ENCODE results near the gene POLR3F.

DNA sequence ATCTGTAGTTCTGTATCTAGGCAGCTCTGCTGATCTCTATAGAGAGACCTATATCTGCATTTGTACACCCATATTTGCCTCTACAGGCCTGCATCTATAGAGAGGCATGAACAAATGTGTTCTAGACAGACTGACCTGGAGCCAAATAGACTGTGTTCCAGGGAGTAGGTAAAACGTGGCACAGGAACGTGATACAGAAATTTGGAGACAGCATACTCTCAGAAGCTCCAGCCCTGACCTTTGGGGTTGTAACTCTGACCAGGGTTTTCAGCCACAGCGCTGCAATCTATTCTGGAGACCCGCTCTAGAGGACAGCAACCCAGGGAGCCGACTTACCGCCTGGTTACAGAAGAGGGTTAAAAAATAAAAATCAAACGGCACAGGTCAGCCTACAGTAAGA lies 28.9 kb downstream of the POLR3F start:
- TF ChIP-seq, protein P1, sequence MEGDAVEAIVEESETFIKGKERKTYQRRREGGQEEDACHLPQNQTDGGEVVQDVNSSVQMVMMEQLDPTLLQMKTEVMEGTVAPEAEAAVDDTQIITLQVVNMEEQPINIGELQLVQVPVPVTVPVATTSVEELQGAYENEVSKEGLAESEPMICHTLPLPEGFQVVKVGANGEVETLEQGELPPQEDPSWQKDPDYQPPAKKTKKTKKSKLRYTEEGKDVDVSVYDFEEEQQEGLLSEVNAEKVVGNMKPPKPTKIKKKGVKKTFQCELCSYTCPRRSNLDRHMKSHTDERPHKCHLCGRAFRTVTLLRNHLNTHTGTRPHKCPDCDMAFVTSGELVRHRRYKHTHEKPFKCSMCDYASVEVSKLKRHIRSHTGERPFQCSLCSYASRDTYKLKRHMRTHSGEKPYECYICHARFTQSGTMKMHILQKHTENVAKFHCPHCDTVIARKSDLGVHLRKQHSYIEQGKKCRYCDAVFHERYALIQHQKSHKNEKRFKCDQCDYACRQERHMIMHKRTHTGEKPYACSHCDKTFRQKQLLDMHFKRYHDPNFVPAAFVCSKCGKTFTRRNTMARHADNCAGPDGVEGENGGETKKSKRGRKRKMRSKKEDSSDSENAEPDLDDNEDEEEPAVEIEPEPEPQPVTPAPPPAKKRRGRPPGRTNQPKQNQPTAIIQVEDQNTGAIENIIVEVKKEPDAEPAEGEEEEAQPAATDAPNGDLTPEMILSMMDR (IDR thresholded peaks at IDR 0.05), result no peak
- no peak for TF ChIP-seq EZH2 (IDR thresholded peaks at IDR 0.05; ENCODE audit: borderline replicate concordance, insufficient read depth, low read depth, low read length, poor library complexity, severe bottlenecking)

Data from B cell (primary cell).